ENCODE results near the gene NEIL3.
"Not testable (repeated sequence)": the region's sequence is repeated elsewhere in the genome, so short reads cannot be mapped to it uniquely, and the experiment has no call there.

NEIL3 gene

GRCh38 chr4:177302371-177303100 lies 7.1 kb upstream of the NEIL3 start:
- no peak for DNase-seq

GRCh38 chr4:177304094-177304493 lies 5.6 kb upstream of the NEIL3 start:
- DNase-seq: no peak

- not testable (repeated sequence) for DNase-seq
Observed at GRCh38 chr4:177304864-177305263, 4.8 kb upstream of the NEIL3 start.

GRCh38 chr4:177308125-177308524 lies 1.5 kb upstream of the NEIL3 start:
- no peak for DNase-seq

GRCh38 chr4:177308847-177309521 lies 690 bp upstream of the NEIL3 start:
- DNase-seq: no peak

GRCh38 chr4:177311589-177311988 lies 1.9 kb downstream of the NEIL3 start:
- no peak for DNase-seq

GRCh38 chr4:177313263-177313662 lies 3.6 kb downstream of the NEIL3 start:
- DNase-seq: no peak

GRCh38 chr4:177315767-177316464 lies 6.2 kb downstream of the NEIL3 start:
- no peak for DNase-seq

- DNase-seq: no peak
Observed at GRCh38 chr4:177320721-177321120, 11.0 kb downstream of the NEIL3 start.

GRCh38 chr4:177321647-177322046 lies 12.0 kb downstream of the NEIL3 start:
- DNase-seq: no peak

- no peak for DNase-seq
Observed at GRCh38 chr4:177322266-177322665, 12.6 kb downstream of the NEIL3 start.

- no peak for DNase-seq
Observed at GRCh38 chr4:177322881-177323280, 13.2 kb downstream of the NEIL3 start.

- DNase-seq: no peak
Observed at GRCh38 chr4:177323416-177323815, 13.7 kb downstream of the NEIL3 start.

GRCh38 chr4:177332119-177332518 lies 22.4 kb downstream of the NEIL3 start:
- DNase-seq: no peak

GRCh38 chr4:177339477-177340374 lies 30.1 kb downstream of the NEIL3 start:
- no peak for DNase-seq

- DNase-seq: no peak
Observed at GRCh38 chr4:177348348-177348747, 38.7 kb downstream of the NEIL3 start.

- no peak for DNase-seq
Observed at GRCh38 chr4:177349191-177349590, 39.5 kb downstream of the NEIL3 start.

GRCh38 chr4:177351622-177352244 lies 42.1 kb downstream of the NEIL3 start:
- no peak for DNase-seq

GRCh38 chr4:177356206-177356605 lies 46.5 kb downstream of the NEIL3 start:
- DNase-seq: no peak

GRCh38 chr4:177356921-177357320 lies 47.2 kb downstream of the NEIL3 start:
- DNase-seq: no peak

GRCh38 chr4:177367336-177367735 lies 57.7 kb downstream of the NEIL3 start:
- DNase-seq: no peak

GRCh38 chr4:177369372-177369771 lies 59.7 kb downstream of the NEIL3 start:
- no peak for DNase-seq

Data from NCI-H345 (cell line).